Stimulated activated CD4-positive, alpha-beta T cell treated with anti-CD3 and anti-CD28 coated beads, Interleukin-4, amount 100 ng/mL, for 1 hour (primary cell): ENCODE results near the gene C14orf180.
"Not testable (repeated sequence)": the region's sequence is repeated elsewhere in the genome, so short reads cannot be mapped to it uniquely, and the experiment has no call there.

ENCODE experiments used
- DNase-seq: peaks from one replicate; pipeline ENCODE4 v3.0.0-alpha.2; 2020

Gene C14orf180

GRCh38 chr14:104624939-104625338 lies 45.4 kb downstream of the C14orf180 start:
- no peak for DNase-seq

GRCh38 chr14:104632781-104633180 lies 53.2 kb downstream of the C14orf180 start:
- DNase-seq = no peak

- DNase-seq = no peak
Measured at GRCh38 chr14:104633276-104634137, 53.9 kb downstream of the C14orf180 start.

GRCh38 chr14:104634138-104634760 lies 54.7 kb downstream of the C14orf180 start:
- DNase-seq = no peak

GRCh38 chr14:104634886-104635570 lies 55.5 kb downstream of the C14orf180 start:
- DNase-seq = no peak

GRCh38 chr14:104635717-104636116 lies 56.2 kb downstream of the C14orf180 start:
- no peak for DNase-seq

GRCh38 chr14:104636131-104636530 lies 56.6 kb downstream of the C14orf180 start:
- DNase-seq = no peak

- DNase-seq = not testable (repeated sequence)
Measured at GRCh38 chr14:104636846-104637545, 57.4 kb downstream of the C14orf180 start.

- no peak for DNase-seq
Measured at GRCh38 chr14:104637546-104638003, 58.0 kb downstream of the C14orf180 start.

- no peak for DNase-seq
Measured at GRCh38 chr14:104638190-104638589, 58.6 kb downstream of the C14orf180 start.

- no peak for DNase-seq
Measured at GRCh38 chr14:104638927-104639450, 59.4 kb downstream of the C14orf180 start.

- no peak for DNase-seq
Measured at GRCh38 chr14:104639471-104639870, 59.9 kb downstream of the C14orf180 start.
